GM19438 (cell line): Measurements from ENCODE around the gene PDE4D.
A peak's percentile ranks its signal among the peaks of the same experiment; 100 is the strongest.
"Not testable (repeated sequence)": the region's sequence is repeated elsewhere in the genome, so short reads cannot be mapped to it uniquely, and the experiment has no call there.

Source experiments
- ATAC-seq: cut with Tn5 transposase; IDR thresholded peaks from one replicate; pipeline ENCODE4 v1.9.1; 2021; ENCODE audit warnings: low read depth; ENCODE audit not compliant: unreplicated experiment

PDE4D gene

DNA sequence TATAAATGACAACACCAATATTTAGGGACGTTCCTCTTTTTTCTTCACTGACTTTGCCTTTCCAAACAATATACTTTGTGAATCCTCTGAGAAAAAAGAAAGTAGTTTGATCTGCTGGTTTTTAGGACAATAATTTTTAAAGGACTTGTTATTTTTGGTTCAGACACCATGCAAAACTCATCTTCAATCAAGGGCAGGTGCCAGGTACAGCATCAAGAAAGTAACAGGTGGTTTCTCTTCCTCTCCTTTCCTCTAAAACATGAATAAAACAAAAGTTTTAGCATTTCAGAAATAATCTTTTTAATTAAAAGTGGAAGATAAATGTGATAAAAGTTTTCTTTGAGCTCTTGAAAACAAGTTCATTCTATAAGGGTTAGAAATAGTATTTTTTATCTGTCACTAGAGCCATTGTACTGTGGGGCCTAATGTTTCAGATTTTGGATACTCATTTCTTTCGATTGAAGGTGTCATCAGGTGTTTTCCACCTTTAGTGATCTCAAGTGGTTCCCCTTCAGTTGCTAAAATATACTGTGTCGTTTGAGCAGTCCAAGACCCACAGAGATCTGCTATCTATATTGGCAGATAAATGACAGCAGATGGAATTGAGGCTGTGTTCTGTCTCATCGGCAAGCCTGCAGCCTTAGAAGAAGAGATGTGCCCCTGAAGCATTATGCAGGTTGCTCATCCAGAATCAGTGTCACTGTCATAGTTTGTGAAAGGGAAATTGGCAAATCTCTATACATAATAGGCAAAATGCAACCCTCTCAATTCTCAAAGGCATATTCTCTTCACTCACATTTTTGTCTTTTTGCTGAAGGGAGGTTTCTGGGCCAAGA is 499.7 kb downstream of the PDE4D start:
- ATAC-seq = no peak

DNA sequence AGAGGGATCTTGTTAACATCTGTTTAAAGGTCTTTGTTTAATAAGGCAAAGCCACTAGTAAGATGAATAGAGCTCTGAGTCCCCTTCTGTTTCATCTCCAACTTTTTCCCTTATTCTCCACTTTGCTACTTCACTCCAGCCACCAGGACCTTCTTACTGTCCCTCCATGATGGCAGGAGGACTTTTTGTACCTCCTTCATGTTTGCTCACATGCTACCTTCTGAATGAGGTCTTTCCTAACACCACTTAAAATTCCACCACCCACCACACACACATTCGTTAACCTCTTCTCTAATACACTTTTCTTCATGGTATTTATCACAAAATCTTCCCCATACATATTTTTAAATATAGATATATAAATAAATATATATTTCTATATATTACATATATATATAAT is 501.9 kb downstream of the PDE4D start:
- ATAC-seq = no peak

DNA sequence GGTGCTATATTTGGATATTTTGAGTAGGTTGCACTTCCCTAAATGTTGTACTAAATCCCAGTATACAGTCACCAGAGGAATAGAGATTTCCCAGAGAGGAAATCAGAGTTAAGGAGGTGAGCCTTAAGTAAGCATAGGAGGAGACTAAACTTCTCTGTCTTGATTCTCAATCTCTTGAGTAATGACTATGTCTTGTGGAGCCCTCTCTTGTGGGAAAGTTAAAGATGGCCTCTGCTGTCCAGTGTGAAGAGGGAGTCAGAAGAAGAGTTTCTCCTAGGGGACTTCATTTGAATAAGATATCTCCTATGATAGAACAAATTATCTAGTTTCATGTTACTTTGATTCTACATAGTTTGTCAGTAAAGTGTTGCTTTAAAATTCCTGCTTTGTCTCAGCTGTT is 502.5 kb downstream of the PDE4D start:
- ATAC-seq = no peak

DNA sequence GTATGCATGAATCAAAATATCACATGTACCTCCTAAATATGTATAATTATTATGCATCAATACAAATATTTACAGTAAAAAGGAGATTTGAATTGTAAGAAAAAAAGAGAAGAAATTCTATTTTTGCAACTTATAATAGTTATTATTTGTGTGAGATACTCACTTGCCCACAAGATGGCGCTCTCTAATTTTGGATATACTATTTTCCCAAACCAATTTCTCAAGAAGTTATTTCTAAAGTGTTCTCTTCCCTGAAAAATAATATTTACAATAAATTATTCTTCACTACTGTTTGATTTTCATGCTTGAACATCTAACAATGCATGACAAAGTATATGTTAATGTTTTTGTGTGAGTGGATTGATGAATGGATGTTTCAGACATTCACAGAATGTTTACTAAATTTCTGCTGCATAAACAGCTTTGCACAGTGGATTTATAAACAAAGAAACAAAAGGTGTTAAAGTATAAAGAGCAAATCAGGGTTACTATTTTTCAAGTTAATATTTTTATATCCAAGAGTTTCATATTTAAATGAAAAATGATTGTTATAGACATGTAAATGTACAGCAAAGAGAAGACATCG is 503.4 kb downstream of the PDE4D start:
- ATAC-seq = no peak

DNA sequence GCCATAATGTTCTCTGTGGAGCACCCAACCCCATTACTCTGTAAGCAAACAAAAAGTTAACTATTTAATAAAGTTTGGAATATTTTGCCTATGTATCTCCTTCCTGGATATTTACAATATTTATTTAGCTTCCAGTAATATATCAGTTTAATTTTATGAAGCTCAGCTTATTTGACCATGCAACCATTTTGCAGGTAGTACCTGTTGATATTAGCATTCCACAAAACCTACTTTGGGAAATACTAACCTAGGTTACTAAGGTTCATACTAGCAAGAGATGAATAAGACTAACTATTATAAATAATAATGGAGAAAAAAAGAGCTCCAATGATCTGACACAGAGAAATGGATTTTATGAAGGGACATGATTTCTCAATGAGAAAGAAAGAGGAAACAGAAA is 506.4 kb downstream of the PDE4D start:
- no peak for ATAC-seq

DNA sequence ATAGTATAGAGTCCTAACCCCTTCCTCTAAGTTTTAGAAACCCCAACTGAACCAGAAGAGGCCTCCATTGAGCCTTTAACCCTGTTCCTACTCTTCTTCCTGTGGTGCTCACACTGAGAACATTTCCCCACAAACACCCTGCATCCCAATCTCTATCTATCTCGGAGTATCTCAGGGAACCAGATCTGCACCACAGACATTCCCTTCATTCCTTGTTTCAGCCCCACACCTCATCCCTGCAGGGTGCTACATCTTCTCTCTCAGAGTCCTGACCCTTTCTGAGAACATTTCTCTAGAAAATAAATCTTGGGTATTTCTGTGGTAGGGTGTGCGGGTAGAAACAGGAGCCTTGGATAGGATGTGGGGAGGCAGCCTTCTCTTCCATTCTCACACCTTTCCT is 507.8 kb downstream of the PDE4D start:
- no peak for ATAC-seq

DNA sequence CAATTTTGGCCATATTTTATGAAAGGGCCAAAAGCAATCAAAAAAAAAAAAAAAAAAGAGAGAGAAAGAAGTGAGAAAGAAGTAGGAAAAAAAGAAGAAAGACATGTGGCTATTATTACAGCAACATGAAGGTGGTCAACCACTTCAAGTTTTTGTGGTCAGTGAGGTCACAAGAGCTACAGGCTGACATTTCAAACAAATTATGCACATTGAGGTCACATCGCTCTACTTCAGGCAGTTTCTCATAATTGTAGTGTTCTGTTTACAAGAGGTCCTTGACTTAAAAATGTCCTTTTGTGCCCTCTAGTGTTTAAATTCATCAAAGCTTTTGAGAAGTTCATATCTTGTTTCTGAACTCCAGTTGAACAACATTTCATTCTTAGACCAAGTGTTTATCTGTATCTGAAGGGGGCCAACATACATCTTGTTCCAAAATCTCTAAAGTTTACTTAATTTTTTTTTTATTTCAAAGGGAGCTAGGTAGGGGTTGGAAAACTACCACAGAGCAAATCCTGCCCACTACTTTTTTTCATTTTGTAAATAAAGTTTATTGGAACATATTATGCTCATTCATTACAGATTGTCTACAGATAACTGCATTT is 513.1 kb downstream of the PDE4D start:
- ATAC-seq = peak; percentile 91

DNA sequence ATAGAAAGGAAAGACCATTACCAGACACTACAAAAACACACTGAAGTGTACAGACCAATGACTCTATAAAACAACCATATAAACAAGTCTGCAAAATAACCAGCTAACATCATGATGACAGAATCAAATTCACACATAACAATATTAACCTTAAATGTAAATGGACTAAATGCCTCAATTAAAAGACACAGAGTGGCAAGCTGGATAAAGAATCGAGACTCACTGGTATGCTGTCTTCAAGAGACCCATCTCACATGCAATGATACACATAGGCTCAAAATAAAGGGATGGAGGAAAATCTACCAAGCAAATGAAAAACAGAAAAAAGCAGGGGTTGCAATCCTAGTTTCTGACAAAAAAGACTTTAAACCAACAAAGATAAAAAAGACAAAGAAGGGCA is 519.5 kb downstream of the PDE4D start:
- ATAC-seq = not testable (repeated sequence)

DNA sequence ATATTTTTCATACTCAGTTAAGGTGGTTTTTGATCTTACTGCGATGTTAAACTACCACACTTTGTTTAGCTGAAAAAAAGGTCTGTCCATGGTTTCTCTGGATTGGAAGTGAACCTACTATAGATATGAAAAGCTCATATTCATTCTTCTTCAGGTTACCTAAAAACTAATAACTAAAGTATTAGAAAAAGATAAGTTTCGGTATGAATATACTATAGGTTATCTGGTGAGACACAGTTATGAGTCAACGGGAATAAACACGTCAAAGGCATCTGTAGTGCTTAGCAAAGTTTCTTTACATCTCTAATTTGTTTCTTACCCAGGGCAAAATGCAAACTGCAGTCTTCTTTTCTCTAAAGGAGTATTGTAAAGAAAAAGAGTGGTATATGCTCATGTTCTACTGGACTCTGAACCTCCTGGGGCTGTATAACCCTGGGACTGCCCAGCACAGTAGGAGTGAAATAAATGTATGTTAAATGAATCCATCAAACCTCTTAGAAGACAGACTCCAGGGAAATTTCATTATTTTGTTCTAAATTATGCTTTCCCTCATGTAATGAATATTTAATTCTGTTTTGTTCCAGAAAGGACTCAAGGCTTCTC is 521.9 kb downstream of the PDE4D start:
- peak; percentile 68 for ATAC-seq

DNA sequence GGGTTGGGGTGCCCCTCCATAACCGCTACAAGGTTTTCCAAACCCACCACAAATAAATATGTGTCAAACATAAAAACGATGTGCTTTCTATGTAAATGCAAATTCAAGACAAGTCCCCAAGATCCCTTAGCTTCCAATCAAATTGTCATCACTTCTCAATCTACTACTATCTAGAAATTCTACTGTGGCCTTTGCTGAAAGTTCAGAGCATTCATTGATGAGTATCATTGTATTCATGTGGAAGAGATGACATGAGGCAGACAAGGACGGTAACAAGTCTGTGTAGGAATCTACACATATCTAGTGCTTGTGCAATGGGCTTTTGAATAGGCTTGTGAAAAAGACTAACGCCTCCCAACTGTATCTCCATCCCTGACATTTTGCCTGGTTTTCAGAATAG is 524.6 kb downstream of the PDE4D start:
- ATAC-seq = no peak

DNA sequence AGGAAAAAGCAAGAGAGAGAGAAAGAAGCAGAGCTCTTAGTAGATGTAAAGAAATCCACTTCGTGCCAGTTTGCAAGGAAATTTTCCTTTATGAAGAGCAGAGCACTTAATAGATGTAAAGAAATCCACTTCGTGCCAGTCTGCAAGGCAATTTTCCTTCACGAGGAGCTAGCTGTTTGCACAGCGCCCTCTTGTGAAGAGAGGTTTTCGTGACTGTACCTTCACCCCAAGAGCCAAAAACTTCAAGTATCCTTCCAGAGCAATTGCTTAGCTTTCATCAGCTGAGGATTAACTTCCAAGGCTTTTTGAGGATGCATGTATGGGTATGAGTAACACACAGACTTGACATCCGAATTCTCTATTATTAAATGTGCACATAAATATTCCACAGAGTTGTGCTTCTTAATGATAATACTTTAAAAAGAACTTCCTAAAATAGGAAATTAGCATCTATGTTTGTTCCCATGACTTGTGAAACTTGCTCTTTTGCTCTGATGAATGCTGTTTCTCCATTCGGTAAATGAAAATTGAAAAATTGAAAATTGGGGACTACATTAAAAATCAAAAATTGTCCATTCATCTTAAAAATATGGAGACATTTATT is 525.6 kb downstream of the PDE4D start:
- no peak for ATAC-seq

DNA sequence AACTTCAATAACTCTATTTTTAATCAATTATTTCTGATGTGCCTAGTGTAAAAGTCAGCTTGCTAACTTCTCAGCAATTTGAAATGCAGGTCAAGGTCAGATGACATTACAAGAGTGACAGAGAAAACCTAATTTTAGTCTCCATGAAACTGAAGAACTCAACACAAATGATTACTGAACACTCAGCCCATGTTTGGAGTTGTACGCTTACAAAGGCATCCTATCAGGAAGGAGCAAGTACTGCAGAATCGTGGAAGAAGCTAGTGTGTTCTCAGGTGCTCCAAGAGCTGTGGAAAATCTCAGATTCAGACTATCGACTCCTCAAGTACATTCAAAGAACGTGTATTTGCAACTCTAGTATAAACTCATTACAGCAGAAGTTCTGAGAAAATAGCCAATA is 526.7 kb downstream of the PDE4D start:
- no peak for ATAC-seq

DNA sequence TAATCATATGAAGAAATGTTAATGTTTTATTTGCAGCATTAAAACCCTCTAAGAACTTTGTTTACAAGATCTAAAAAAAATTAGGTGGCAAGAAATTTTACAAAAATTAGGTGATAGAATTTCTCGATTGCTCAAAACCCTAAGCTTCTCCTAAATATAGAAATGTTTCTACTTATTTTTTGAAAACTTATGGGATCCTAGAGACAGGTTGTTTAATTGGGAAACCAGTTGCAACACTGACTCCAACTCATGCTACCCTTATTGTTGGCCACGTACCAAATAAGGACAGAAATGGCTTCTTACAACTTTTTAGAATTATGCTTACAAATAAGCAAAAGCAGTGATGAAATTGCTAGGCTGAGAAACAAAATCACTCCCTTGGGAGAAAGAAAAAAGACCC is 531.1 kb downstream of the PDE4D start:
- ATAC-seq = no peak

DNA sequence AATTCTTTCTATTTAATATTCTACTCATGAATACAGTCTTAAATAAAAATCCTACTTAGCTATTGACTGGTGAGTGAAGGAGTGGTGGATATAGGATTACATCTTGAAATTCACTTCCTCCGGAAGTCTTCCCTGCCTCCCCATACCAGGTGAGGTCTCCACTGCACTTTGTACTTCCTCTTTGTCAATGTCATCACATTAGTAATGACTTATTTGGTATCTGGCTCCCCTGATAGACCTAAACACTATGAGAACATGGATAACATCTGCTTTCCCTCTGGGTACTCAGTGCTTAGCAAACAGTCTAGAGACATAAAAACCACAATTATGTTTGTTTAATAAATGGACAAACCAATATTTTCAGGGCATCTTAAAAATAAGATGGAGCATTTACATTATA is 532.1 kb downstream of the PDE4D start:
- no peak for ATAC-seq

DNA sequence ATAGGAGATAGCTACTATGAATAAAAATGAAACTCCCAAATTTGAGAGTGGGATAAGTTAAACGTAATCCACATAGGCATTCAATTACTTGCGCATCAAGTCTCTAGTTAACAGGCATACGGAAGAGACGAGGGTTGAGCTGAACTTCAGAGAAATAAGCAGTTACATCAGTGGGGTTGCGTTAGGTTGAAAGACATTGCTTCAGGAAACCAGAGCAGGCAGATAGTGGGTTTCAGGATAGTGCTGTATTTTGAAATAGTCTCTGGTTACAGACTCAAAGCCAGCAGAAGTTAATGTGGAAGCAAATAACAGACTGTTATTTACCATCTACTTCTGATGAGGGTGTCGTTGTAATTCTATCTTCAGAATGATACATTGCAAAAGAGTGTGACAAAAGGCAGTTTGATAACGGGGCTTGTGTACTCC is 533.4 kb downstream of the PDE4D start:
- no peak for ATAC-seq

DNA sequence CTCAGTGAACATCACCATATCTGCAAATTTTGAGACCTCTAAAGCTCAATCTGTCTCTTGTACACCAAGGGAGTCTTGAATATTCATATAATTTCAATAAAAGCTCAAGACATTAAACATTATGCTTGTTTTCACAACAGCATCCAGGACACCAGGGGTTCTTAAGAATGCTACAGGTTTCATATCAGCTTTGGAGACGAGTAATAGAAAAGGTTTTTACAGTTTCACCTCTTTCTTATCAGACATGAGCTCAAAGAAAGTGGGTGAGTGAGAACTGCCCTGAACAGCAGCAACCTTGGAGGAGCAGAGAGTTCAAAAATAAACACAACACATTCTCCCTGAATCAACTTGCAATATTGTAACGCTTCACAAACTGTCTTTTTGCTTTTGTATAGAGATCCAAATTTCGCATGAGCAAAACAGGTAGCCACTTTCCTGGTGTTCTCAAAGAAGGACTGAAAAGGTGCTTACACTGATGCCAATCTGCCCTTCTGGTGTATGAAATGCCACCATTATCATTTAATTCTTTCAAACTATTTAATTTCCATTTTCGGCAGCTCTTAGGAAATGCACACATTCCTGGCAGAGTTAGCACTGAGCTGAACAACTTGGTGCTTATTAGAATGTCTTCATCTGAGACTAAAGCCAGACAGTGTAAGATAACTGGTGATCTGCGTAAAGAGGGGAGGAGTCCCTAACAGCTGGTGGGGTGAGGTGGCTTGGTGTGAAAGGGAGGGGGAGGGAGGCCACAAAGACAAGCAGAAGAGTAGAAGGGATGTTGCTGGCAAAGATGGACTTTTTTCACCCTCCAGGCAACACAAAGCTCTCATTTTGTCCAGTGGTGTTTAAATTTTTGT is 535.3 kb downstream of the PDE4D start:
- no peak for ATAC-seq

DNA sequence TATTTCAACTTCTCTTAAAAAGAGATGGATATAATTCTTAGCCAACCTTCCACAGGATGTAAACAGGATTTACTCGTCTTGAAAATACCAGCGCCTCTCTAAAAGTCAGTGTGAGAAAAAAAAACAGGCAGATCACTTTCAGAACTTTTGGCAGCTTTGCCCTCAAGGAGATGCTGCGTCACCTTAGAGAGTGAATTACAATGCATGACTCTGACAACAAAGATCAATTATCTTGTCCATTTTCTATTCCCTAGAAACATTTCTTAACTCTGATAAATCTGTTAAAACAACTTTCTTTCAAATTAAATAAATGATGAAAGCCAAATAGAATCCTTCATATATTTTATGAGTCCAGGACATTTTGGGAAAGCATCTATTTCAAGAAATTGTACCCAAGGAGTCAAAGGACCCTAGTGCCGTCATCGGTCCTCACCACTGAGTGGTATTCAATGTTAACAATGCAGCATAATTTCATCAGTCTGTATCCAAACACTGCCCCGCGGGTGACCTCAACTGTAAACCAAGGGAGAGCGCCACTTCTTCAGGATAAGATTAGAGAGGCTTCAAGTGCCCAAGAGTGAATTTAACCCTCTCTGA is 536.0 kb downstream of the PDE4D start:
- no peak for ATAC-seq

DNA sequence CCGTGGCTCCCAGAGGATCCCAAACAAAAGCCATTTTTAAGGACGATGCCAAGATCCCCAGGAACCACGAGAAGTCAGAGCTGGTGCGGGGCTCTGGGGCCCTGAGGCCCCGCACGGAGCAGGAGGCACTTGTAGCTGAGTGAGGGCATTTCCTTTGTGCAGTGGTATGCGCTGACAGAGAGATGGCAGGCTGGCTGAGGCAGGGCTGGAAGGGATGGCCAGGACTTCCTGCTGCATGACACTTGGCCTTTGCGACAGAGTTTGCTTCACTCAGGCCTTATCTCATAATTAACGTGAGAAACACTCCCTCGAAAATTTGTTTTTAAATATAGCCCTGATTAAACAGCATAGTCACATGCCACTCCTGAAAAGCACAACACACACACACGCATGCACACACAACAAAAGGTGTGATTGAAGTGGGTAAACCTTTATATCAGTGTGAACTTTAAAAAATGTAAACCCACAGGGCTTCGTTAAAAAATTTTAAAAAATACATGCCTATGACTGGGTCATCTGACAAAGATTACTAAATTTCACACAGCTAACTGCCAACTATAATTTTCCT is 536.6 kb downstream of the PDE4D start:
- no peak for ATAC-seq

DNA sequence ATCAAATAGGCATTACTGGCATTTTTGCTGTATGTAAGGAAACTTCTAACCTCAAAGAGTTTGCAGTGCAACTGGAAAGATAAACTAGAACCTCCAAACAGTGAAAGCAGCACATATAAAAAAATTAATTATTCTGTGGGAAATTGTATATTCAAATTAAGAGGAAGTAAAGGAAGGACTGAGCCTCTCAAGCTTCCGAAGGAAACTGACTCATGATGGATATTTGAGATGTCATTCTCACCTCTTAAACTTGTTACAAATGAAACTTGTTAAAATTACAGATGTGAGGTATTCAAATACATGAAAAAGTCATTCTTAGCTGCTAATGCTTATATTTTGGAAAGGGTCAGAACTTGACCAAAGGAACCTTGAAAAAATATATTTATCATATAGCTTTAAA is 538.7 kb downstream of the PDE4D start:
- ATAC-seq = no peak

DNA sequence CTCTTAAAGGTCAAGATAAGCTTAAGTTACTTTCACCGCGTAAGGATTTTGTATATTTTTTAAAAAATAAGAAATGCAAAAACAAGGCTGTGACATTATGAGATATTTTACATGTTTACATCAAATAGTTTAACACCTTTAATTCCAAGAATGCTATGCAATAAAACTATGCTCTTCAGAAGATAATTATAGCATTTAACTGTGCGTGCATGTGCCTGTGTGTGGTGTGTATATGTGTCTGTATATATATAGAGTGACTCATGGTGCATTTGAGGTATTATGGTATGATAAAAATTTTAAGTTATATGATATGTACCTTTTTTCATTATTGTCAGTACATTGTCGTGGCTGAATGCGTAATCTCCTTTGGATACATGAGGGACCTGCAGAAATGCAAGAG is 539.3 kb downstream of the PDE4D start:
- ATAC-seq = no peak
